Activated CD4-positive, alpha-beta memory T cell treated with anti-CD3 and anti-CD28 coated beads, Interleukin-2, amount 10 ng/mL, durations not matched to agents 7 days and 5 days (primary cell): ENCODE measurements around the gene ACAD9. TPM values are rescaled to one million over a fixed set of nuclear protein-coding genes. Genes with fewer than 3 reads are reported as not detected.

ENCODE experiments used
- CTCF ChIA-PET: fragments of 350-600 bp; sonication (Branson Sonifier 250); formaldehyde crosslinking; loops from one replicate; lab custom pipeline; 2021; ENCODE audit warnings: antibody characterized with exemption, inconsistent platforms; lab: Charles Lee
- POLR2A ChIA-PET: fragments of 350-600 bp; sonication (Branson Sonifier 250); formaldehyde crosslinking; loops from one replicate; lab custom pipeline; 2021; ENCODE audit warnings: antibody characterized with exemption; lab: Charles Lee
- DNase-seq: peaks from one replicate; pipeline ENCODE4 v3.0.0-alpha.2; 2020
- H3K27ac Mint-ChIP-seq: one replicate; pipeline ENCODE4 v1.8.0; 2021; ENCODE audit warnings: mild to moderate bottlenecking, mixed read lengths
- H3K27me3 Mint-ChIP-seq: one replicate; pipeline ENCODE4 v1.8.0; 2021; ENCODE audit warnings: mixed read lengths
- H3K36me3 Mint-ChIP-seq: one replicate; pipeline ENCODE4 v1.8.0; 2021; ENCODE audit warnings: low read depth, mixed read lengths
- H3K4me1 Mint-ChIP-seq: one replicate; pipeline ENCODE4 v1.8.0; 2021; ENCODE audit warnings: mixed read lengths
- H3K4me3 Mint-ChIP-seq: one replicate; pipeline ENCODE4 v1.8.0; 2021; ENCODE audit warnings: mild to moderate bottlenecking, mixed read lengths
- H3K9me3 Mint-ChIP-seq: one replicate; pipeline ENCODE4 v1.8.0; 2021; ENCODE audit warnings: mixed read lengths
- total RNA-seq, 2 experiments: library from RNA; stranded (reverse); gene quantifications; one replicate each; pipeline ENCODE4 v1.2.3, GENCODE V29; 2021

Gene ACAD9
- total RNA-seq, 2 experiments from 2014 or later: 42.7 to 48.4 TPM

DNA sequence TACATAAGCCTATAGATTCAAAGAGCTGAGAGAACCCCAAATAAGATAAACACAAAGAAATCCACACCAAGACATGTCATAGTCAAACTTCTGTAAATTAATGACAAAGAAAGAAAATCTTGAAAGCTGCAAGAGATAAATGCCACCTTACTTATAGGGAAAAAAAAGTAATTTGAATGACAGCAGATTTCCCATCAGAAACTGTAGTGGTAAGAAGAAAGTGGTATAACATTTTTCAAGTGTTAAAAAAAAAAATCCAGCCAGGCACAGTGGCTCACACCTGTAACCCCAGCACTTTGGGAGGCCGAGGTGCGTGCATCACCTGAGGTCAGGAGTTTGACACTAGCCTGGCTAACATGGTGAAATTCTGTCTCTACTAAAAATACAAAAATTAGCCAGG, 77.0 kb downstream of the ACAD9 start:
- CTCF ChIA-PET: interaction anchor here (0.6 kb wide), 1 partner anchor 40 kb away, joined by 4 read pairs; no protein-coding TSS in a partner anchor
- Mint-ChIP-seq H3K36me3 (peaks cover 2% of the 10 kb centered on the region), H3K4me1 (no peaks in the 10 kb centered on the region), H3K9me3 (peaks cover 5% of the 10 kb centered on the region), H3K27ac (no peak overlapping the region), H3K27me3 (peaks cover 12% of the 10 kb centered on the region), H3K4me3 (no peak overlapping the region)
- POLR2A ChIA-PET: no interaction called here
- DNase-seq: no peak

Other genes with a start within 250 kb of the ACAD9 start
- gene RPN1, start 228.8 kb upstream of the ACAD9 start, total RNA-seq: 100 to 1,000 TPM; 190 to 192 TPM
- gene RAB7A, start 153.4 kb upstream of the ACAD9 start, total RNA-seq: 100 to 1,000 TPM; 213 to 225 TPM
- gene CFAP92, start 114.5 kb downstream of the ACAD9 start, total RNA-seq: under 1 TPM in 1 of 2 experiments, not detected in 1; 0.15 TPM
- not detected for gene EFCC1, start 121.7 kb downstream of the ACAD9 start, total RNA-seq
- gene GP9, start 181.2 kb downstream of the ACAD9 start, total RNA-seq: not detected
- 10 to 100 TPM; 46.3 to 48.1 TPM for gene RAB43, start 242.2 kb downstream of the ACAD9 start, total RNA-seq